GM23338 (cell line): ENCODE data around the gene TTC5.
"Not testable (repeated sequence)": the region's sequence is repeated elsewhere in the genome, so short reads cannot be mapped to it uniquely, and the experiment has no call there.

Experiments
- CTCF ChIP-seq, 2 experiments: fragments of 200-600 bp in 1 of 2; sonication (generic) in 1 of 2; conservative IDR thresholded peaks; 2 replicates each; pipeline versions ENCODE4 v1.5.1 to v1.6.1; 2016 to 2017; ENCODE audit warnings: antibody characterized with exemption in 2 of 2, low read depth in 2 of 2, mild to moderate bottlenecking in 2 of 2, moderate library complexity in 1 of 2
- ETS1 ChIP-seq: IDR thresholded peaks from 2 replicates; pipeline ENCODE4 v1.6.1; 2016; ENCODE audit warnings: antibody characterized with exemption
- EZH2 ChIP-seq: fragments of 200-600 bp; sonication (generic); IDR thresholded peaks from one replicate; pipeline ENCODE4 v1.8.0; 2017; ENCODE audit warnings: antibody characterized with exemption, mild to moderate bottlenecking, low read depth; ENCODE audit not compliant: unreplicated experiment
- EZH2phosphoT487 ChIP-seq: fragments of 200-600 bp; sonication (generic); IDR thresholded peaks from one replicate; pipeline ENCODE4 v1.8.1; 2018; ENCODE audit warnings: antibody characterized with exemption; ENCODE audit not compliant: unreplicated experiment
- NANOG ChIP-seq: IDR thresholded peaks from 2 replicates; pipeline ENCODE4 v1.6.1; 2016; ENCODE audit warnings: antibody characterized with exemption, borderline replicate concordance
- POLR2AphosphoS5 ChIP-seq: IDR thresholded peaks from 2 replicates; pipeline ENCODE4 v1.6.1; 2016; ENCODE audit warnings: antibody characterized with exemption, low read depth
- REST ChIP-seq: IDR thresholded peaks from one replicate; pipeline ENCODE4 v1.6.1; 2018; ENCODE audit warnings: antibody characterized with exemption; ENCODE audit not compliant: unreplicated experiment
- ZNF462 ChIP-seq: fragments of 250-450 bp; sonication (Bioruptor Pico); IDR thresholded peaks from 2 replicates; pipeline ENCODE4 v1.5.0; 2020; ENCODE audit warnings: mild to moderate bottlenecking, moderate library complexity

- TF ChIP-seq EZH2; CTCF (conservative IDR thresholded peaks at IDR 0.05; ENCODE audit: low read depth in 2 of 2); POLR2AphosphoS5; REST; NANOG; EZH2phosphoT487; ZNF462 (CRISPR knock-in tag); ETS1: not testable (repeated sequence)
Observed at GRCh38 chr14:20281998-20282397, 23.8 kb downstream of the TTC5 start.
